ENCODE results near the gene PCDHGA3. TPM values are rescaled to one million over a fixed set of nuclear protein-coding genes. Genes with fewer than 3 reads are reported as not detected.
"Not testable (repeated sequence)": the region's sequence is repeated elsewhere in the genome, so short reads cannot be mapped to it uniquely, and the experiment has no call there.

Gene PCDHGA3
- total and polyA plus RNA-seq, 5 donors = 2.1 to 7.7 (median 5.2) TPM

DNA sequence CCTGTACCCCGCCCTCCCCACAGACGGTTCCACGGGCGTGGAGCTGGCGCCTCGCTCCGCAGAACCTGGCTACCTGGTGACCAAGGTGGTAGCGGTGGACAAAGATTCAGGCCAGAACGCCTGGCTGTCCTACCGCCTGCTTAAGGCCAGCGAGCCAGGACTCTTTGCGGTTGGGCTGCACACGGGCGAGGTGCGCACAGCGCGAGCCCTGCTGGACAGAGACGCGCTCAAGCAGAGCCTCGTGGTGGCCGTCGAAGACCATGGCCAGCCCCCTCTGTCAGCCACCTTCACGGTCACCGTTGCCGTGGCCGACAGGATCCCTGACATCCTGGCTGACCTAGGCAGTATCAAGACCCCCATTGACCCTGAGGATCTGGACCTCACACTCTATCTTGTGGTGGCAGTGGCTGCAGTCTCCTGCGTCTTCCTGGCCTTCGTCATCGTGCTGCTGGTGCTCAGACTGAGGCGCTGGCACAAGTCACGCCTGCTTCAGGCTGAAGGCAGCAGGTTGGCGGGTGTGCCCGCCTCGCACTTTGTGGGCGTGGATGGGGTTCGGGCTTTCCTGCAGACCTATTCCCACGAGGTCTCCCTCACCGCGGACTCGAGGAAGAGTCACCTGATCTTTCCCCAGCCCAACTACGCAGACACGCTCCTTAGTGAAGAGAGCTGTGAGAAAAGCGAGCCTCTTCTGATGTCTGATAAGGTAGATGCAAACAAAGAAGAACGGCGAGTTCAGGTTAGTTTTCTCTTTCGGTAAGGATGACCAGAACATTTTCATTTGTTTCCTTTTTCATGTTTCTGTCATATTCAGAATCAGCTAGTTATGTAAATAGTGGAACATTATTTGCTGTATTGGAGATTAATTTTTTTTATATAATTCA lies 22.6 kb downstream of the PCDHGA3 start:
- no peak for DNase-seq
- peaks cover 24% of the 10 kb centered on the region for H3K9me3 ChIP-seq (ENCODE audit: control insufficient read depth, low read length)
- no peaks in the 10 kb centered on the region for H3K27me3 ChIP-seq (ENCODE audit: control insufficient read depth, insufficient read depth)
- no peak for ATAC-seq
- no peak overlapping the region for H3K27ac ChIP-seq (ENCODE audit: low read length)
- no peaks in the 10 kb centered on the region for H3K4me1 ChIP-seq (ENCODE audit: control insufficient read depth, insufficient read depth, low read length)
- no peak overlapping the region for H3K4me3 ChIP-seq (ENCODE audit: low read length)
- intact Hi-C loops (cut with DNase I) = no loop called here
- 30% methylated on average over 46 of the region's 46 CpGs for WGBS

DNA sequence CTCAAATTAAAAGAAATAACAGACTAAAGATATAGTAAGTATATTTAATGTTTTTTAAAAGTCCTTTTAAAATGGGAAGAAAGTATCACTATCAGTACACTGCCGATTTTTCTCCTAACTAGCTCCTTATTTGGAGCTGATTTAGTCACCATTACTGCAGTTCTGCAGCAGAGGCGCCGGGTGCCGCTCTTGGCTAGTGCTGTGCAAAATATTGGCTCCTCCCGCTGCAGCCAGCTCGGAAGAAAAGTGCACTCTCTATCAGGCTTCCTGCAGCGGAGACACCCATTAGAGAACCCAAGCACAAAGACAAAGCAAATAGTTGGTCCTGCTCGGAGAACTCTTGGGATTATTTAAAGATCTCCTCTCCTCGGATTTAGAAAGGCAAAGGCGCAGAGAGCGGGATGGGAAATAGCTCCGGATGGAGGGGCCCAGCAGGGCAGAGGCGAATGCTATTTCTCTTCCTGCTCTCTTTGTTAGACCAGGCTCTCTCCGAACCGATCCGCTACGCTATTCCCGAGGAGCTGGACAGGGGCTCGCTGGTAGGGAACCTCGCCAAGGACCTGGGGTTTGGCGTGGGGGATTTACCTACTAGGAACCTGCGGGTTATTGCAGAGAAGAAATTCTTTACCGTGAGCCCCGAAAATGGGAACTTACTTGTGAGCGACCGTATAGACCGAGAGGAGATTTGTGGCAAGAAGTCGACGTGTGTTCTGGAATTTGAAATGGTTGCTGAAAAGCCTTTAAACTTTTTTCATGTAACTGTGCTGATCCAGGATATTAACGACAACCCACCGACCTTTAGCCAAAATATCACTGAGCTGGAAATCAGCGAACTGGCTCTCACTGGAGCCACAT lies 26.6 kb downstream of the PCDHGA3 start, which contains the start of gene PCDHGB3:
Gene PCDHGB3 (plus strand): TSS at position 249 of the 855 bp plus-strand sequence. CDS start 153 bp downstream, at position 402.
- Histone ChIP-seq H3K9me3 (ENCODE audit: control insufficient read depth, low read length) (peaks cover 23% of the 10 kb centered on the region), H3K27me3 (ENCODE audit: control insufficient read depth, insufficient read depth) (no peaks in the 10 kb centered on the region), H3K4me3 (ENCODE audit: low read length) (peak within 1 kb of the TSS; percentile 39), H3K4me1 (ENCODE audit: control insufficient read depth, insufficient read depth, low read length) (no peaks in the 10 kb centered on the region), H3K27ac (ENCODE audit: low read length) (no peak within 1 kb of the TSS)
- DNase-seq (peak in 2 of 3 donors; percentile 68 to 75), ATAC-seq (peak; percentile 81 to 87)
- 19% methylated on average over 32 of the region's 32 CpGs for WGBS
- intact Hi-C loops (cut with DNase I) = loop anchor here in 1 of 4 donors (10.0 kb wide), 1 partner anchor 55 kb away; the partner anchor contains the start of gene PCDHGA11

DNA sequence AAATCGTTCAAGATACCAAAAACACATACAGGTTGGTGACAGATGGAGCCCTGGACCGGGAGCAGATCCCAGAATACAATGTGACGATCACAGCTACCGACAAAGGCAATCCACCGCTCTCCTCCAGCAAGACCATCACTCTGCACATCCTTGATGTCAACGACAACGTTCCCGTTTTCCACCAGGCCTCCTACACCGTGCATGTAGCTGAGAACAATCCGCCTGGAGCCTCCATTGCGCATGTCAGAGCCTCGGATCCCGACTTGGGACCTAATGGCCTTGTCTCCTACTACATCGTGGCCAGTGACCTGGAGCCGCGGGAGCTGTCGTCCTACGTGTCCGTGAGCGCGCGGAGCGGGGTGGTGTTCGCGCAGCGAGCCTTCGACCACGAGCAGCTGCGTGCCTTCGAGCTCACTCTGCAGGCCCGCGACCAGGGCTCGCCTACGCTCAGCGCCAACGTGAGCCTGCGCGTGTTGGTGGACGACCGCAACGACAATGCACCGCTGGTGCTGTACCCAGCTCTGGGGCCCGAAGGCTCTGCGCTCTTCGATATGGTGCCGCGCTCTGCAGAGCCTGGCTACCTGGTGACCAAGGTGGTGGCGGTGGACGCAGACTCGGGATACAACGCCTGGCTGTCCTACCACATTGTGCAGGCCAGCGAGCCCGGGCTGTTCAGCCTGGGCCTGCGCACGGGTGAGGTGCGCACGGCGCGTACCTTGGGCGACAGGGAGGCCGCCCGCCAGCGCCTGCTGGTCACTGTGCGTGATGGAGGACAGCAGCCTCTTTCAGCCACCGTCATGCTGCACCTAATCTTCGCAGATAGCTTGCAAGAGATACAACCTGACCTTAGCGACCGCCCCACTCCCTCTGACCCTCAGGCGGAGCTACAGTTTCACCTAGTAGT lies 28.2 kb downstream of the PCDHGA3 start:
- Histone ChIP-seq H3K9me3 (ENCODE audit: control insufficient read depth, low read length) (peaks cover 12% of the 10 kb centered on the region), H3K27me3 (ENCODE audit: control insufficient read depth, insufficient read depth) (no peaks in the 10 kb centered on the region), H3K27ac (ENCODE audit: low read length) (no peak overlapping the region), H3K4me3 (ENCODE audit: low read length) (no peak overlapping the region), H3K4me1 (ENCODE audit: control insufficient read depth, insufficient read depth, low read length) (no peaks in the 10 kb centered on the region)
- DNase-seq (no peak), ATAC-seq (no peak)
- intact Hi-C loops (cut with DNase I) = loop anchor here in 1 of 4 donors (10.0 kb wide), 1 partner anchor 53 kb away; the partner anchor contains the start of gene PCDHGA11
- WGBS = 31% methylated on average over 69 of the region's 69 CpGs

DNA sequence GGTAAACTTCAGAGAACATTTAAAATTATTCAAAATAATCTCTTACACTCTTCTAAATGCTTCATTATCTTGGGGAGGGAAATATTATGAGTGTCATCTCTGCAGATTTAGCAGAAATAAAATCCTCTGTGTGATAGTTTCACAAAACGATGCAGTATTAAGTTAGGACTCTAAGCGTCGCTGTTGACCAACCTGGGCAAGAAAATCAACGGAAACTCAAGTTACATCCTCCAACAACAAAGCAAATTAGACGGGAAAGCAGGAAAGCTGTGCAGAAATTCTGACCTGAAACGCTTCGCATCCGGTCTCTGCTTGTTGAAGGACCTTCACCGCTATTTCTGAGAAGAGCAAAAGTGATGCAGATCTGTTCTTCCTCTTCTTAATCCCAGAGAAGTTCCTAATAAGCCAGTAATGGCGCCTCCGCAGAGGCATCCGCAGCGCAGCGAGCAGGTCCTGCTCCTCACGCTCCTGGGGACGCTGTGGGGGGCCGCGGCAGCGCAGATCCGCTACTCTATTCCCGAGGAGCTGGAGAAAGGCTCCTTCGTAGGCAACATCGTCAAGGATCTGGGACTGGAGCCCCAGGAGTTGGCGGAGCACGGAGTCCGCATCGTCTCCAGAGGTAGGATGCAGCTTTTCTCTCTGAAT lies 30.2 kb downstream of the PCDHGA3 start, which contains the start of gene PCDHGA6:
Gene PCDHGA6 (plus strand): TSS at position 219 of the 645 bp plus-strand sequence. CDS start 193 bp downstream, at position 412.
- intact Hi-C loops (cut with DNase I) = loop anchor here in 1 of 4 donors (10.0 kb wide), 1 partner anchor 51 kb away; the partner anchor contains the start of gene PCDHGA11
- 15% methylated on average over 27 of the region's 27 CpGs for WGBS
- Histone ChIP-seq H3K4me1 (ENCODE audit: control insufficient read depth, insufficient read depth, low read length) (no peaks in the 10 kb centered on the region), H3K9me3 (ENCODE audit: control insufficient read depth, low read length) (peaks cover 12% of the 10 kb centered on the region), H3K27ac (ENCODE audit: low read length) (no peak within 1 kb of the TSS), H3K4me3 (ENCODE audit: low read length) (peak within 1 kb of the TSS; percentile 1), H3K27me3 (ENCODE audit: control insufficient read depth, insufficient read depth) (no peaks in the 10 kb centered on the region)
- no peak for DNase-seq
- no peak for ATAC-seq

- ATAC-seq (peak in 1 of 2 donors; percentile 35), DNase-seq (no peak)
- H3K9me3 ChIP-seq (ENCODE audit: control insufficient read depth, low read length) = peaks cover 12% of the 10 kb centered on the region
- intact Hi-C loops (cut with DNase I) = loop anchor here in 1 of 4 donors (10.0 kb wide), 1 partner anchor 50 kb away; the partner anchor contains the start of gene PCDHGA11
- WGBS = 51% methylated on average over 14 of the region's 14 CpGs
- H3K27me3 ChIP-seq (ENCODE audit: control insufficient read depth, insufficient read depth) = no peaks in the 10 kb centered on the region
- H3K4me1 ChIP-seq (ENCODE audit: control insufficient read depth, insufficient read depth, low read length) = no peaks in the 10 kb centered on the region
- no peak overlapping the region for H3K27ac ChIP-seq (ENCODE audit: low read length)
- no peak overlapping the region for H3K4me3 ChIP-seq (ENCODE audit: low read length)
Observed at GRCh38 chr5:141374627-141375026, 31.0 kb downstream of the PCDHGA3 start.

- peaks cover 11% of the 10 kb centered on the region for H3K9me3 ChIP-seq (ENCODE audit: control insufficient read depth, low read length)
- H3K27ac ChIP-seq (ENCODE audit: low read length); DNase-seq; H3K4me1 ChIP-seq (ENCODE audit: control insufficient read depth, insufficient read depth, low read length); H3K27me3 ChIP-seq (ENCODE audit: control insufficient read depth, insufficient read depth); ATAC-seq; H3K4me3 ChIP-seq (ENCODE audit: low read length): not testable (repeated sequence)
- WGBS = 47% methylated on average over 43 of the region's 48 CpGs
- intact Hi-C loops (cut with DNase I) = loop anchor here in 1 of 4 donors (10.0 kb wide), 1 partner anchor 49 kb away; the partner anchor contains the start of gene PCDHGA11
Observed at GRCh38 chr5:141375444-141376155, 32.0 kb downstream of the PCDHGA3 start.

DNA sequence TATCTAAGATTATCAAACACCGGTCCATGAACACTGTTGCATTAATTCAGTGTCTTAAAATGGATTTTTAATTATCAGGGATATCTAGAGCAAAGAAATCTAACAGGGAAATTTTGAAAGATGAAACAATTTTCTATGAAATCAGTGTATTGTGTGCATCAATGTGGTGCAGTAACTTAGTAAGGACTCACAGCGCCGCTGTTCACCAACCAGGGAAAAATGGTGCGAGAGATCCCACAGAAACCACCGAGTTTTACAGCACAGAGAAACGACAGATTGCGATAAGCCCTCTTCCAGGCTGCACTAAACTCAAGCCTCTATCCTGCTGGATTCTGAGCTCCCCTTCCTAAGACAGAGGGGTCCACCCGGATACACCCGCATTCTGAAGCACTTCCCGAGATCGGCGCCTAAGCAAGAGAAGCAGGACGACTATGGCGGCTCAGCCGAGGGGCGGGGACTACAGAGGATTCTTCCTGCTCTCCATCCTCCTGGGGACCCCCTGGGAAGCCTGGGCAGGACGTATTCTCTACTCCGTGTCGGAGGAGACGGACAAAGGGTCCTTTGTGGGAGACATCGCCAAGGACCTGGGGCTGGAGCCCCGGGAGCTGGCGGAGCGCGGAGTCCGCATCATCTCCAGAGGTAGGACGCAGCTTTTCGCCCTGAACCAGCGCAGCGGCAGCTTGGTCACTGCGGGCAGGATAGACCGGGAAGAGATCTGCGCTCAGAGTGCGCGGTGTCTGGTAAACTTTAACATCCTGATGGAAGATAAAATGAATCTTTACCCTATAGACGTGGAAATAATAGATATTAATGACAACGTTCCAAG lies 39.1 kb downstream of the PCDHGA3 start, which contains the start of gene PCDHGA7:
Gene PCDHGA7 (plus strand): TSS at position 274 of the 826 bp plus-strand sequence. CDS start 158 bp downstream, at position 432.
- H3K27me3 ChIP-seq (ENCODE audit: control insufficient read depth, insufficient read depth) = no peaks in the 10 kb centered on the region
- peak within 1 kb of the TSS; percentile 58 for H3K4me3 ChIP-seq (ENCODE audit: low read length)
- no peak within 1 kb of the TSS for H3K27ac ChIP-seq (ENCODE audit: low read length)
- H3K4me1 ChIP-seq (ENCODE audit: control insufficient read depth, insufficient read depth, low read length) = no peaks in the 10 kb centered on the region
- DNase-seq (no peak), ATAC-seq (peak in 1 of 2 donors; percentile 32)
- peaks cover 4% of the 10 kb centered on the region for H3K9me3 ChIP-seq (ENCODE audit: control insufficient read depth, low read length)
- intact Hi-C loops (cut with DNase I) = no loop called here
- WGBS = 13% methylated on average over 37 of the region's 37 CpGs

GRCh38 chr5:141383345-141383744 lies 39.7 kb downstream of the PCDHGA3 start:
- Histone ChIP-seq H3K27me3 (ENCODE audit: control insufficient read depth, insufficient read depth) (no peaks in the 10 kb centered on the region), H3K4me3 (ENCODE audit: low read length) (peak overlapping the region; percentile 58), H3K9me3 (ENCODE audit: control insufficient read depth, low read length) (peaks cover 4% of the 10 kb centered on the region), H3K4me1 (ENCODE audit: control insufficient read depth, insufficient read depth, low read length) (no peaks in the 10 kb centered on the region), H3K27ac (ENCODE audit: low read length) (no peak overlapping the region)
- 33% methylated on average over 21 of the region's 21 CpGs for WGBS
- ATAC-seq = no peak
- intact Hi-C loops (cut with DNase I) = no loop called here
- no peak for DNase-seq

Data from right cardiac atrium (tissue), 5 donors.